ENCODE data around the gene DMTF1. TPM values are rescaled to one million over a fixed set of nuclear protein-coding genes. Genes with fewer than 3 reads are reported as not detected.
A peak's percentile ranks its signal among the peaks of the same experiment; 100 is the strongest.

The DMTF1 gene
- total RNA-seq: 60.6 and 98.9 TPM in 2 replicates

GRCh38 chr7:87152112-87152896, at the start of gene DMTF1:
Gene DMTF1 (plus strand): TSS chr7:87152453. CDS start chr7:87164942, 12,489 bp downstream.
- TF ChIP-seq CTCF (IDR thresholded peaks at IDR 0.05; ENCODE audit: insufficient read depth, low read depth, low read length): no peak
- DNase-seq (ENCODE audit: low read depth): peak; percentile 96
- H3K4me3 ChIP-seq (ENCODE audit: low read depth, low read length): peak within 1 kb of the TSS; percentile 92

GRCh38 chr7:87105401-87105800, 46.9 kb upstream of the DMTF1 start:
- no peak for TF ChIP-seq CTCF (IDR thresholded peaks at IDR 0.05; ENCODE audit: insufficient read depth, low read depth, low read length)
- no peak for DNase-seq (ENCODE audit: low read depth)
- H3K4me3 ChIP-seq (ENCODE audit: low read depth, low read length): no peak overlapping the region

- no peak for TF ChIP-seq CTCF (IDR thresholded peaks at IDR 0.05; ENCODE audit: insufficient read depth, low read depth, low read length)
- H3K4me3 ChIP-seq (ENCODE audit: low read depth, low read length): no peak overlapping the region
- DNase-seq (ENCODE audit: low read depth): no peak
Observed at GRCh38 chr7:87106974-87107612, 45.2 kb upstream of the DMTF1 start.

- no peak overlapping the region for H3K4me3 ChIP-seq (ENCODE audit: low read depth, low read length)
- no peak for TF ChIP-seq CTCF (IDR thresholded peaks at IDR 0.05; ENCODE audit: insufficient read depth, low read depth, low read length)
- DNase-seq (ENCODE audit: low read depth): no peak
Observed at GRCh38 chr7:87107949-87108776, 44.1 kb upstream of the DMTF1 start.

GRCh38 chr7:87110778-87111177, 41.5 kb upstream of the DMTF1 start:
- peak; percentile 44 for DNase-seq (ENCODE audit: low read depth)
- no peak overlapping the region for H3K4me3 ChIP-seq (ENCODE audit: low read depth, low read length)
- TF ChIP-seq CTCF (IDR thresholded peaks at IDR 0.05; ENCODE audit: insufficient read depth, low read depth, low read length): no peak

- TF ChIP-seq CTCF (IDR thresholded peaks at IDR 0.05; ENCODE audit: insufficient read depth, low read depth, low read length): no peak
- no peak overlapping the region for H3K4me3 ChIP-seq (ENCODE audit: low read depth, low read length)
- no peak for DNase-seq (ENCODE audit: low read depth)
Observed at GRCh38 chr7:87111877-87112276, 40.4 kb upstream of the DMTF1 start.
